Mesendoderm (in vitro differentiated cells): Measurements from ENCODE around the gene OIT3.
"Not testable (repeated sequence)": the region's sequence is repeated elsewhere in the genome, so short reads cannot be mapped to it uniquely, and the experiment has no call there.

ENCODE experiments used
- DNase-seq: peaks from one replicate; pipeline ENCODE4 v3.0.0; 2013
- H2AK5ac ChIP-seq: 2 replicates; pipeline ENCODE4 v1.6.1; 2013; ENCODE audit warnings: low read length, inconsistent platforms
- H2BK120ac ChIP-seq: 2 replicates; pipeline ENCODE4 v1.6.1; 2013; ENCODE audit warnings: low read depth, mild to moderate bottlenecking, low read length, moderate library complexity, mixed read lengths
- H2BK15ac ChIP-seq: replicated peaks from 2 replicates; pipeline ENCODE4 v1.6.1; 2013; ENCODE audit warnings: low read depth, mild to moderate bottlenecking, moderate library complexity
- H2BK5ac ChIP-seq: 2 replicates; pipeline ENCODE4 v1.6.1; 2013; ENCODE audit warnings: low read length, inconsistent platforms
- H3K18ac ChIP-seq: 2 replicates; pipeline ENCODE4 v1.6.1; 2013; ENCODE audit warnings: mild to moderate bottlenecking, low read length, mixed read lengths
- H3K23ac ChIP-seq: one replicate; pipeline ENCODE4 v1.6.1; 2013; ENCODE audit warnings: low read length
- H3K27ac ChIP-seq: 2 replicates; pipeline ENCODE4 v1.5.1; 2013; ENCODE audit warnings: low read depth, mild to moderate bottlenecking, inconsistent platforms, low read length, moderate library complexity
- H3K27me3 ChIP-seq: 2 replicates; pipeline ENCODE4 v1.6.1; 2013; ENCODE audit warnings: low read length, control low read depth, mild to moderate bottlenecking, inconsistent platforms; ENCODE audit not compliant: insufficient read depth, poor library complexity
- H3K36me3 ChIP-seq: 2 replicates; pipeline ENCODE4 v1.6.1; 2013; ENCODE audit warnings: low read length, inconsistent platforms; ENCODE audit not compliant: control insufficient read depth, insufficient read depth
- H3K4ac ChIP-seq: one replicate; pipeline ENCODE4 v1.6.1; 2013; ENCODE audit warnings: low read depth, mild to moderate bottlenecking, low read length, moderate library complexity
- H3K4me1 ChIP-seq: 2 replicates; pipeline ENCODE4 v1.6.1; 2013; ENCODE audit warnings: low read depth, low read length, inconsistent platforms; ENCODE audit not compliant: control insufficient read depth
- H3K4me2 ChIP-seq: 2 replicates; pipeline ENCODE4 v1.6.1; 2013; ENCODE audit warnings: low read length
- H3K4me3 ChIP-seq: 2 replicates; pipeline ENCODE4 v1.5.1; 2013; ENCODE audit warnings: mild to moderate bottlenecking, low read length
- H3K56ac ChIP-seq: one replicate; pipeline ENCODE4 v1.6.1; 2013; ENCODE audit warnings: low read length
- H3K79me1 ChIP-seq: 2 replicates; pipeline ENCODE4 v1.6.1; 2013; ENCODE audit warnings: low read length, inconsistent platforms
- H3K79me2 ChIP-seq: 2 replicates; pipeline ENCODE4 v1.6.1; 2013; ENCODE audit warnings: mild to moderate bottlenecking, low read length; ENCODE audit not compliant: control insufficient read depth, insufficient read depth
- H3K9ac ChIP-seq: 2 replicates; pipeline ENCODE4 v1.6.1; 2013; ENCODE audit warnings: low read length, inconsistent platforms
- H4K5ac ChIP-seq: one replicate; pipeline ENCODE4 v1.6.1; 2013; ENCODE audit warnings: low read length
- H4K8ac ChIP-seq: one replicate; pipeline ENCODE4 v1.6.1; 2013; ENCODE audit warnings: low read depth, mild to moderate bottlenecking, control low read depth, low read length, moderate library complexity
- WGBS: extraction: QIAGEN DNeasy Blood & Tissue Kit; methylation state at CpG from one replicate; pipeline ENCODE4 v1.1.7; 2013; ENCODE audit warnings: low lambda C conversion rate, missing lambda C conversion rate; ENCODE audit not compliant: insufficient coverage; ENCODE audit errors: extremely low coverage; 5-methylcytosine and 5-hydroxymethylcytosine counted together

Gene OIT3

DNA sequence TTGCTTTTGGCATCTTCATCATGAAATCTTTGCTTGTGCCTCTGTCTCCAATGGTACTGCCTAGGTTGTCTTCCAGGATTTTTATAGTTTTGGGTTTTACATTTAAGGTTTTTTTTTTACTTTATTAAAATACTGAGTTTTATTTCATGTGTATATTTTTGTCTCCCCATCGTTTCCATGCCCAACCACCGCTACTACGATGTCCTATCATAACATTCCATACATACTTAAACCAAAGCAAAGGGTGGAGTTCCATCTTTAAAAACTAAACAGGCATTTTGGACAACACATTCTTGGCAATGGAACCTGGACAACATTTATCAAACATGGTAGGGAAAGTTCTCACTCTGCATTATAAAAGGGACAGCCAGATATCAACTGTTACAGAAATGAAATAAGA, 23.7 kb downstream of the OIT3 start:
- not testable (repeated sequence) for H4K5ac ChIP-seq, H3K4me1 ChIP-seq, H3K4ac ChIP-seq, H3K79me1 ChIP-seq, H4K8ac ChIP-seq, H3K56ac ChIP-seq, H3K4me2 ChIP-seq, H2BK15ac ChIP-seq, H2AK5ac ChIP-seq, H3K23ac ChIP-seq, H2BK120ac ChIP-seq, H3K27me3 ChIP-seq, H3K27ac ChIP-seq, H3K79me2 ChIP-seq, H3K9ac ChIP-seq, H3K18ac ChIP-seq, DNase-seq, H3K4me3 ChIP-seq, H3K36me3 ChIP-seq, H2BK5ac ChIP-seq
- WGBS, result no CpG with 5 or more reads among the region's 3 CpGs

DNA sequence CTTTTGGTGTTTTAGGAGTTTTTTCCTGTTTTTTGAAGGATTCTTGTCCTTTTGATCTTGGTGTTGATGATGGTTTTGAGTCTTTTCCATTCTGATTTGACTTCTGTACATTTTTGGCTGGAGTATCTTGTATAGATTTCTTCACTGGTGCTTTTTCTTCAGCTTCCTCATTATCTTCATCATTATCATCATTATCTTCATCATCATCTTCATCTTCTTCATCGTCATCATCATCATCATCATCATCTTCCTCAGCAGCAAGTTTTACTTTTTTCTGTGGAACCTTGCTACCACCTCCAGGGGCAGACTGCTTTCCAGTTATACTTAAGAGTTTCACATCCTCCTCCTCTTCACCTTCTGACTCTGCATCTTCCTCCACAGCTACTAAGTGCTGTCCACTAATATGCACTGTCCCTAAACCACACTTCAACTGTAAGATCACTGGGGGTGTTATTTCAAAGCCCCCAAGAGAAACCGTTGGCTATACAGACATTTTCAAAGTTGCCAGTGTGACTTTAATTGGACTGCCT, 24.3 kb downstream of the OIT3 start:
- H3K56ac ChIP-seq, H3K4me1 ChIP-seq, H3K79me2 ChIP-seq, H3K27ac ChIP-seq, H4K8ac ChIP-seq, H2BK15ac ChIP-seq, DNase-seq, H3K23ac ChIP-seq, H3K9ac ChIP-seq, H3K36me3 ChIP-seq, H3K4me3 ChIP-seq, H2BK5ac ChIP-seq, H3K18ac ChIP-seq, H2AK5ac ChIP-seq, H3K27me3 ChIP-seq, H3K4ac ChIP-seq, H4K5ac ChIP-seq, H3K4me2 ChIP-seq, H2BK120ac ChIP-seq, H3K79me1 ChIP-seq: not testable (repeated sequence)
- 100% methylated on average over 1 of the region's 2 CpGs for WGBS

DNA sequence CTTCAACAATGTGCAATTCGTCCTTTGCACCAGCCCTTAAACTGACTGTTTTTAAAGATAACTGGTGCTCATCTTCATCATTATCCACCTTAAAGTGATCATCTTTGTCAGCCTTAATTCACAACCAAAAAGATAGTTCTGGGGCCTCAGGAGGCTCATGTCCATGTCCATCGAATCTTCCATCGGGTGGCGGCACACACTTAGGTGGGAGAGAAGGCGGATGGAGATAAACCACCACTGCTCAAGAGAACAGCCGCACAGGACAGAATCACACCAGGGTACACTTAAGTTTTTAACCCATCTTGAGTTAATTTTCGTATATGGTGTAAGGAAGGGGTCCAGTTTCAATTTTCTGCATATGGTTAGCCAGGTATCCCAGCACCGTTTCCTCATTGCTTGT, 24.8 kb downstream of the OIT3 start:
- Histone ChIP-seq H3K4me2 (no peak overlapping the region), H3K79me2 (no peaks in the 10 kb centered on the region), H4K5ac (no peak overlapping the region), H3K18ac (no peak overlapping the region), H2BK120ac (no peak overlapping the region), H3K4me3 (no peak overlapping the region), H3K27me3 (no peaks in the 10 kb centered on the region), H3K79me1 (no peaks in the 10 kb centered on the region), H2BK5ac (no peak overlapping the region), H3K9ac (no peak overlapping the region), H2AK5ac (no peak overlapping the region), H3K4ac (no peak overlapping the region), H3K23ac (no peak overlapping the region), H3K56ac (no peak overlapping the region), H2BK15ac (no peak overlapping the region), H3K4me1 (no peaks in the 10 kb centered on the region), H3K27ac (no peak overlapping the region), H4K8ac (no peak overlapping the region), H3K36me3 (no peaks in the 10 kb centered on the region)
- WGBS, result no CpG with 5 or more reads among the region's 8 CpGs
- no peak for DNase-seq

DNA sequence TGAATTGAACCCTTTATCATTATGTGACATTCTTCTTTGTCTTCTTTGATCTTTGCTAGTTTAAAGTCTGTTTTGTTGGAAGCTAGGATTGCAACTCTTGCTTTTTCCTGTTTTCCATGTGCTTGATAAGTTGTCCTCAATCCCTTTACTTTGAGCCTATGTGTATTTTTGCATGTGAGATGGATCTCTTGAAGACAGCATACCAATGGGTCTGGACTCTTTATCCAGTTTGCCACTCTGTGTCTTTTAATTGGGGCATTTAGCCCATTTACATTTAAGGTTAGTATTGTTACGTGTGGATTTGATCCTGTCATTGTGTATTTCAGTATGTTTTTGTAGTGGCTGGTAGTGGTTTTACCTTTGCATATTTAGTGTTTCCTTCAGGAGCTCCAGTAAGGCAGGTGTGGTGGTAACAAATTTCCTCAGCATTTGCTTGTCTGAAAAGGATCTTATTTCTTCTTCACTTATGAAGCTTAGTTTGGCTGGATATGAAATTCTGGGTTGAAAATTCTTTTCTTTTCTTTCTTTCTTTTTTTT, 27.7 kb downstream of the OIT3 start:
- not testable (repeated sequence) for H3K18ac ChIP-seq, H2BK120ac ChIP-seq, H3K56ac ChIP-seq, H3K79me1 ChIP-seq, H4K5ac ChIP-seq, DNase-seq, H3K27me3 ChIP-seq, H3K23ac ChIP-seq, H3K27ac ChIP-seq, H2BK5ac ChIP-seq, H3K4me2 ChIP-seq, H3K4ac ChIP-seq, H3K36me3 ChIP-seq, H4K8ac ChIP-seq, H3K79me2 ChIP-seq, H2AK5ac ChIP-seq, H3K9ac ChIP-seq, H2BK15ac ChIP-seq, H3K4me1 ChIP-seq, H3K4me3 ChIP-seq
- whole genome bisulfite sequencing, result no CpG with 5 or more reads among the region's 1 CpG

DNA sequence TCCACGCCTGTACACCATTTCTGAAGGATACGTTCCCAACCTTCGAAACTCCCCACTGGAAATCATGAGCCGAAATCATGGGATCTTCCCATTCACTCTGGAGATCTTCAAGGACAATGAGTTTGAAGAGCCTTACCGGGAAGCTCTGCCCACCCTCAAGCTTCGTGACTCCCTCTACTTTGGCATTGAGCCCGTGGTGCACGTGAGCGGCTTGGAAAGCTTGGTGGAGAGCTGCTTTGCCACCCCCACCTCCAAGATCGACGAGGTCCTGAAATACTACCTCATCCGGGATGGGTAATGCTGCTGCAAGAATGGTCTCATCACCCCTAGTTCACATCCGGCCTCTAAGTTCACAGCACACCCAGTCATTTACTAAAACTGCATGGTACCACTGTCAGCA, 30.8 kb downstream of the OIT3 start:
- Histone ChIP-seq H3K79me1 (no peaks in the 10 kb centered on the region), H3K23ac (no peak overlapping the region), H3K36me3 (no peaks in the 10 kb centered on the region), H3K4me2 (no peak overlapping the region), H3K9ac (no peak overlapping the region), H2BK5ac (no peak overlapping the region), H3K4me1 (no peaks in the 10 kb centered on the region), H3K27ac (no peak overlapping the region), H2BK120ac (no peak overlapping the region), H3K4ac (no peak overlapping the region), H4K5ac (no peak overlapping the region), H2BK15ac (no peak overlapping the region), H3K56ac (no peak overlapping the region), H3K79me2 (no peaks in the 10 kb centered on the region), H2AK5ac (no peak overlapping the region), H3K18ac (no peak overlapping the region), H3K4me3 (no peak overlapping the region), H4K8ac (no peak overlapping the region), H3K27me3 (no peaks in the 10 kb centered on the region)
- no CpG with 5 or more reads among the region's 13 CpGs for WGBS
- DNase-seq, result no peak

DNA sequence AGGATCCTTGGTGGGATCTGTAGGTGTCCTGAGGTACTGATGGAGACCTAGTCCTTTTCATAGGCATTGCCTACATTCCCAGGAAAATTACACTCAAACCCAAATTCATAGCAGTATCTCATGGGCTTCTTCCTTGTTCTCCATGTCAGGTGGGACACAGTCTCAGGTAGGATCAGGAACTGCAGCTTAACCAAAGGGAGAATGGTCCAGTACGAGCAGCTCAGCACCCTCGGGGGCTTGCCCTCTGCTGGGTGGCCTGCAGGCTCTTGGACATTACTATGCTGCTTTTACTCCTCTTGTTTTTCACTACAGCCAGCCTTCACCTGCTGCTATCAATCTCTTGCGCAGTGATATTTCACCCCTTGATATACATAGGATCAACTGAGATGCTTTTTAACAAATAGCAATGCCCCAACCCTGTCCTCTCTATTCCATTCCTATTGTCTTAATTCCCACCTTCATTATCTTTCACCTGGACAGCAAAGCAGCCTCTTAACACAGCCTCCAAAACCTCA, 32.5 kb downstream of the OIT3 start:
- WGBS, result no CpG with 5 or more reads among the region's 3 CpGs
- H3K4me2 ChIP-seq, result no peak overlapping the region

More for the DNA sequence above, 32.5 kb downstream of the OIT3 start:
- no peak overlapping the region for H3K4me3 ChIP-seq
- H4K5ac ChIP-seq, result no peak overlapping the region
- no peak overlapping the region for H2AK5ac ChIP-seq
- H3K4ac ChIP-seq, result no peak overlapping the region
- H3K9ac ChIP-seq, result no peak overlapping the region
- H2BK120ac ChIP-seq, result no peak overlapping the region
- no peak overlapping the region for H2BK5ac ChIP-seq
- H3K79me2 ChIP-seq, result no peaks in the 10 kb centered on the region
- no peak overlapping the region for H4K8ac ChIP-seq
- H3K4me1 ChIP-seq, result no peaks in the 10 kb centered on the region
- no peak overlapping the region for H3K18ac ChIP-seq
- no peak for DNase-seq
- H3K36me3 ChIP-seq, result no peaks in the 10 kb centered on the region
- H3K56ac ChIP-seq, result no peak overlapping the region
- no peaks in the 10 kb centered on the region for H3K79me1 ChIP-seq
- H2BK15ac ChIP-seq, result no peak overlapping the region
- H3K27me3 ChIP-seq, result no peaks in the 10 kb centered on the region
- no peak overlapping the region for H3K23ac ChIP-seq
- H3K27ac ChIP-seq, result no peak overlapping the region
